ENCODE measurements around the gene CTSG.
"Not testable (repeated sequence)": the region's sequence is repeated elsewhere in the genome, so short reads cannot be mapped to it uniquely, and the experiment has no call there.

The CTSG gene

GRCh38 chr14:24542346-24542936, 33.6 kb downstream of the CTSG start:
- DNase-seq (ENCODE audit: low read depth), result no peak

GRCh38 chr14:24535737-24536136, 40.3 kb downstream of the CTSG start:
- no peak for DNase-seq (ENCODE audit: low read depth)

GRCh38 chr14:24534286-24534685, 41.8 kb downstream of the CTSG start:
- DNase-seq (ENCODE audit: low read depth), result no peak

- not testable (repeated sequence) for DNase-seq (ENCODE audit: low read depth)
Observed at GRCh38 chr14:24525877-24526620, 50.0 kb downstream of the CTSG start.

All from activated T-helper 9 cell treated with anti-CD3 and anti-CD28 coated beads, Interleukin-2, amount 50 U/mL, for 16 hours (primary cell).